Chondrocyte (in vitro differentiated cells): ENCODE measurements around the gene FAM118A. TPM values are rescaled to one million over a fixed set of nuclear protein-coding genes. Genes with fewer than 3 reads are reported as not detected.
A peak's percentile ranks its signal among the peaks of the same experiment; 100 is the strongest.
"Not testable (repeated sequence)": the region's sequence is repeated elsewhere in the genome, so short reads cannot be mapped to it uniquely, and the experiment has no call there.

Experiments
- DNase-seq: peaks from one replicate; pipeline ENCODE4 v3.0.0; 2021; ENCODE audit warnings: mixed read lengths, low spot score
- H3K27ac Mint-ChIP-seq: one replicate; pipeline ENCODE4 v1.8.0; 2021; ENCODE audit warnings: mild to moderate bottlenecking, moderate library complexity, mixed read lengths; ENCODE audit not compliant: unreplicated experiment
- H3K27me3 Mint-ChIP-seq: 2 replicates; pipeline ENCODE4 v1.8.0; 2021; ENCODE audit warnings: low read depth, mixed read lengths
- H3K36me3 Mint-ChIP-seq: 2 replicates; pipeline ENCODE4 v1.8.0; 2021; ENCODE audit warnings: low read depth, mixed read lengths
- H3K4me1 Mint-ChIP-seq: 2 replicates; pipeline ENCODE4 v1.8.0; 2021; ENCODE audit warnings: low read depth, mild to moderate bottlenecking, mixed read lengths
- H3K4me3 Mint-ChIP-seq: one replicate; pipeline ENCODE4 v1.8.0; 2021; ENCODE audit warnings: mild to moderate bottlenecking, moderate library complexity, mixed read lengths; ENCODE audit not compliant: unreplicated experiment
- H3K9me3 Mint-ChIP-seq: 2 replicates; pipeline ENCODE4 v1.8.0; 2021; ENCODE audit warnings: low read depth, mixed read lengths
- total RNA-seq: library from RNA; stranded (reverse); gene quantifications from 3 replicates; pipeline ENCODE4 v1.2.1, GENCODE V29; 2021
- TF ChIP-seq, protein P1 (sequence below): fragments of 200-600 bp; sonication (generic); IDR thresholded peaks from 2 replicates; pipeline ENCODE4 v1.5.0; 2021; ENCODE audit warnings: antibody characterized with exemption, mild to moderate bottlenecking, moderate library complexity

The FAM118A gene
- total RNA-seq, 1 donor from 2014 or later, result 68.7 TPM

- TF ChIP-seq, protein P1, sequence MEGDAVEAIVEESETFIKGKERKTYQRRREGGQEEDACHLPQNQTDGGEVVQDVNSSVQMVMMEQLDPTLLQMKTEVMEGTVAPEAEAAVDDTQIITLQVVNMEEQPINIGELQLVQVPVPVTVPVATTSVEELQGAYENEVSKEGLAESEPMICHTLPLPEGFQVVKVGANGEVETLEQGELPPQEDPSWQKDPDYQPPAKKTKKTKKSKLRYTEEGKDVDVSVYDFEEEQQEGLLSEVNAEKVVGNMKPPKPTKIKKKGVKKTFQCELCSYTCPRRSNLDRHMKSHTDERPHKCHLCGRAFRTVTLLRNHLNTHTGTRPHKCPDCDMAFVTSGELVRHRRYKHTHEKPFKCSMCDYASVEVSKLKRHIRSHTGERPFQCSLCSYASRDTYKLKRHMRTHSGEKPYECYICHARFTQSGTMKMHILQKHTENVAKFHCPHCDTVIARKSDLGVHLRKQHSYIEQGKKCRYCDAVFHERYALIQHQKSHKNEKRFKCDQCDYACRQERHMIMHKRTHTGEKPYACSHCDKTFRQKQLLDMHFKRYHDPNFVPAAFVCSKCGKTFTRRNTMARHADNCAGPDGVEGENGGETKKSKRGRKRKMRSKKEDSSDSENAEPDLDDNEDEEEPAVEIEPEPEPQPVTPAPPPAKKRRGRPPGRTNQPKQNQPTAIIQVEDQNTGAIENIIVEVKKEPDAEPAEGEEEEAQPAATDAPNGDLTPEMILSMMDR, result no peak
- no peak overlapping the region for H3K4me3 Mint-ChIP-seq
- H3K36me3 Mint-ChIP-seq, result peaks cover 34% of the 10 kb centered on the region
- no peak overlapping the region for H3K27ac Mint-ChIP-seq
- no peak for DNase-seq
- H3K9me3 Mint-ChIP-seq, result no peaks in the 10 kb centered on the region
- H3K4me1 Mint-ChIP-seq, result no peaks in the 10 kb centered on the region
- H3K27me3 Mint-ChIP-seq, result no peaks in the 10 kb centered on the region
Observed at GRCh38 chr22:45341498-45341897, 31.8 kb downstream of the FAM118A start.

- TF ChIP-seq, protein P1, result no peak
- H3K4me1 Mint-ChIP-seq, result no peaks in the 10 kb centered on the region
- H3K4me3 Mint-ChIP-seq, result no peak overlapping the region
- DNase-seq, result no peak
- H3K36me3 Mint-ChIP-seq, result peaks cover 27% of the 10 kb centered on the region
- H3K27ac Mint-ChIP-seq, result no peak overlapping the region
- H3K9me3 Mint-ChIP-seq, result no peaks in the 10 kb centered on the region
- no peaks in the 10 kb centered on the region for H3K27me3 Mint-ChIP-seq
Observed at GRCh38 chr22:45343143-45343542, 33.4 kb downstream of the FAM118A start.

- no peak overlapping the region for H3K27ac Mint-ChIP-seq
- H3K36me3 Mint-ChIP-seq, result peaks cover 23% of the 10 kb centered on the region
- no peaks in the 10 kb centered on the region for H3K4me1 Mint-ChIP-seq
- H3K9me3 Mint-ChIP-seq, result no peaks in the 10 kb centered on the region
- no peak for DNase-seq
- no peak overlapping the region for H3K4me3 Mint-ChIP-seq
- H3K27me3 Mint-ChIP-seq, result no peaks in the 10 kb centered on the region
- TF ChIP-seq, protein P1, result peak; percentile 30
Observed at GRCh38 chr22:45344334-45344733, 34.6 kb downstream of the FAM118A start.

- H3K4me3 Mint-ChIP-seq, result no peak overlapping the region
- H3K27me3 Mint-ChIP-seq, result no peaks in the 10 kb centered on the region
- peaks cover 2% of the 10 kb centered on the region for H3K4me1 Mint-ChIP-seq
Observed at GRCh38 chr22:45349916-45350315, 40.2 kb downstream of the FAM118A start.

GRCh38 chr22:45351956-45352355 lies 42.2 kb downstream of the FAM118A start:
- no peaks in the 10 kb centered on the region for H3K9me3 Mint-ChIP-seq
- no peak for DNase-seq
- TF ChIP-seq, protein P1, result no peak
- peaks cover 2% of the 10 kb centered on the region for H3K4me1 Mint-ChIP-seq
- no peaks in the 10 kb centered on the region for H3K27me3 Mint-ChIP-seq
- H3K36me3 Mint-ChIP-seq, result peaks cover 2% of the 10 kb centered on the region
- no peak overlapping the region for H3K27ac Mint-ChIP-seq
- H3K4me3 Mint-ChIP-seq, result no peak overlapping the region

More at GRCh38 chr22:45349916-45350315, 40.2 kb downstream of the FAM118A start:
- TF ChIP-seq, protein P1, result no peak
- Mint-ChIP-seq H3K9me3 (no peaks in the 10 kb centered on the region), H3K36me3 (peaks cover 6% of the 10 kb centered on the region), H3K27ac (no peak overlapping the region)
- DNase-seq, result no peak

GRCh38 chr22:45352757-45353156 lies 43.0 kb downstream of the FAM118A start:
- H3K9me3 Mint-ChIP-seq, H3K27me3 Mint-ChIP-seq, H3K4me3 Mint-ChIP-seq, H3K36me3 Mint-ChIP-seq, DNase-seq, H3K4me1 Mint-ChIP-seq, H3K27ac Mint-ChIP-seq: not testable (repeated sequence)
